Liver (tissue), 9 donors: Measurements from ENCODE around the gene IL1A. TPM values are rescaled to one million over a fixed set of nuclear protein-coding genes. Genes with fewer than 3 reads are reported as not detected.

Source experiments
- DNase-seq: peaks from one replicate; pipeline ENCODE4 v3.0.0-alpha.2; 2017; ENCODE audit warnings: low spot score
- H3K27ac ChIP-seq, 2 donors: one replicate each; pipeline ENCODE4 v1.7.0; 2013; ENCODE audit warnings: inconsistent platforms in 2 of 2, low read length in 2 of 2, control low read depth in 1 of 2, low read depth in 1 of 2, mild to moderate bottlenecking in 1 of 2
- H3K27me3 ChIP-seq, 4 donors: one replicate each; pipeline versions ENCODE4 v1.6.1 to v1.7.0; 2013; ENCODE audit warnings: low read length in 3 of 4, inconsistent platforms in 1 of 4, mild to moderate bottlenecking in 1 of 4, moderate library complexity in 1 of 4; ENCODE audit not compliant: control insufficient read depth in 4 of 4, insufficient read depth in 4 of 4
- H3K36me3 ChIP-seq, 4 donors: one replicate each; pipeline versions ENCODE4 v1.6.1 to v1.7.0; 2013; ENCODE audit warnings: low read length in 3 of 4, mild to moderate bottlenecking in 3 of 4, low read depth in 1 of 4, moderate library complexity in 1 of 4; ENCODE audit not compliant: control insufficient read depth in 4 of 4, insufficient read depth in 3 of 4
- H3K4me1 ChIP-seq, 4 donors: one replicate each; pipeline versions ENCODE4 v1.6.1 to v1.7.0; 2013; ENCODE audit warnings: low read length in 3 of 4, mild to moderate bottlenecking in 3 of 4, moderate library complexity in 1 of 4; ENCODE audit not compliant: control insufficient read depth in 4 of 4, insufficient read depth in 4 of 4
- H3K4me3 ChIP-seq, 3 donors: one replicate each; pipeline versions ENCODE4 v1.6.1 to v1.7.0; 2013; ENCODE audit warnings: low read length in 3 of 3, control low read depth in 1 of 3, low read depth in 1 of 3, mild to moderate bottlenecking in 1 of 3
- H3K9ac ChIP-seq, 2 donors: one replicate each; pipeline ENCODE4 v1.7.0; 2013; ENCODE audit warnings: low read length in 2 of 2, mild to moderate bottlenecking in 2 of 2, moderate library complexity in 2 of 2, control low read depth in 1 of 2, low read depth in 1 of 2
- H3K9me3 ChIP-seq, 4 donors: one replicate each; pipeline versions ENCODE4 v1.6.1 to v1.7.0; 2013; ENCODE audit warnings: low read length in 3 of 4; ENCODE audit not compliant: control insufficient read depth in 4 of 4
- CTCF ChIP-seq: fragments of 150-350 bp; IDR thresholded peaks from 2 replicates; pipeline ENCODE4 v1.5.1; 2017; ENCODE audit warnings: improper control_type of control experiment, low read depth, low read length; ENCODE audit not compliant: missing input control
- EGR1 ChIP-seq, 2 donors: IDR thresholded peaks; 2 replicates each; pipeline ENCODE4 v1.6.1; 2016 to 2018; ENCODE audit warnings: antibody characterized with exemption in 2 of 2, low read depth in 2 of 2
- FOXA1 ChIP-seq: IDR thresholded peaks from 2 replicates; pipeline ENCODE4 v1.6.1; 2016; ENCODE audit warnings: antibody characterized with exemption
- FOXA2 ChIP-seq: IDR thresholded peaks from 2 replicates; pipeline ENCODE4 v1.6.1; 2016; ENCODE audit warnings: antibody characterized with exemption
- GABPA ChIP-seq, 2 donors: IDR thresholded peaks in 1 of 2; conservative IDR thresholded peaks in 1 of 2; 2 replicates each; pipeline ENCODE4 v1.6.1; 2016; ENCODE audit warnings: antibody characterized with exemption in 2 of 2, mild to moderate bottlenecking in 1 of 2, moderate library complexity in 1 of 2
- HNF4A ChIP-seq, 2 donors: conservative IDR thresholded peaks; 2 replicates each; pipeline ENCODE4 v1.6.1; 2016; ENCODE audit warnings: antibody characterized with exemption in 2 of 2, mild to moderate bottlenecking in 2 of 2
- HNF4G ChIP-seq: IDR thresholded peaks from 2 replicates; pipeline ENCODE4 v1.6.1; 2016; ENCODE audit warnings: antibody characterized with exemption
- JUND ChIP-seq, 2 donors: IDR thresholded peaks; 2 replicates each; pipeline ENCODE4 v1.6.1; 2016; ENCODE audit warnings: antibody characterized with exemption in 2 of 2
- NR2F2 ChIP-seq: IDR thresholded peaks from 2 replicates; pipeline ENCODE4 v1.6.1; 2016; ENCODE audit warnings: antibody characterized with exemption
- RAD21 ChIP-seq, 2 donors: IDR thresholded peaks; 2 replicates each; pipeline ENCODE4 v1.6.1; 2016; ENCODE audit warnings: antibody characterized with exemption in 2 of 2, mild to moderate bottlenecking in 2 of 2
- RXRA ChIP-seq, 2 donors: IDR thresholded peaks; 2 replicates each; pipeline ENCODE4 v1.6.1; 2017 to 2018; ENCODE audit warnings: antibody characterized with exemption in 2 of 2, mild to moderate bottlenecking in 1 of 2
- SP1 ChIP-seq: IDR thresholded peaks from 2 replicates; pipeline ENCODE4 v1.6.1; 2018; ENCODE audit warnings: antibody characterized with exemption, mild to moderate bottlenecking
- TAF1 ChIP-seq: conservative IDR thresholded peaks from 2 replicates; pipeline ENCODE4 v1.6.1; 2016; ENCODE audit warnings: antibody characterized with exemption, mild to moderate bottlenecking
- YY1 ChIP-seq: IDR thresholded peaks from 2 replicates; pipeline ENCODE4 v1.6.1; 2016; ENCODE audit warnings: antibody characterized with exemption, mild to moderate bottlenecking
- ZBTB33 ChIP-seq: IDR thresholded peaks from 2 replicates; pipeline ENCODE4 v1.6.1; 2016; ENCODE audit warnings: antibody characterized with exemption
- WGBS: extraction: QIAGEN DNeasy Blood & Tissue Kit; methylation state at CpG from one replicate; pipeline ENCODE4 v1.1.7; 2013; 5-methylcytosine and 5-hydroxymethylcytosine counted together
- polyA plus RNA-seq, 2 donors: library from polyadenylated mRNA; stranded (reverse) in 1 of 2; unstranded in 1 of 2; fragments of 200-250 nt in 1 of 2; fragments of >200 nt in 1 of 2; fragmentation: Nextera tagmentation in 1 of 2; extraction: Ambion mirVana in 1 of 2; gene quantifications; one replicate each; pipeline versions ENCODE4 v1.2.1 to v1.2.3, GENCODE V29; 2013 to 2015
- total RNA-seq, 2 donors: library from RNA; depleted of rRNA; stranded (reverse); fragments of >200 nt; gene quantifications; one replicate each; pipeline ENCODE4 v1.2.3, GENCODE V29; 2014
- TF ChIP-seq, protein P1 (sequence below): IDR thresholded peaks from 2 replicates; pipeline ENCODE4 v1.6.1; 2016; ENCODE audit warnings: antibody characterized with exemption
- TF ChIP-seq, protein P2 (sequence below): IDR thresholded peaks from 2 replicates; pipeline ENCODE4 v1.6.1; 2016; ENCODE audit warnings: antibody characterized with exemption, mild to moderate bottlenecking
- TF ChIP-seq, protein P3 (sequence below): IDR thresholded peaks from 2 replicates; pipeline ENCODE4 v1.6.1; 2016; ENCODE audit warnings: antibody characterized with exemption
- donor health status: healthy.
- donor health status: healthy.
- donor health status: healthy.
- donor health status: healthy.
- donor health status: healthy.

The IL1A gene
- total and polyA plus RNA-seq, 4 donors = 0.05 TPM; not detected in 3

DNA sequence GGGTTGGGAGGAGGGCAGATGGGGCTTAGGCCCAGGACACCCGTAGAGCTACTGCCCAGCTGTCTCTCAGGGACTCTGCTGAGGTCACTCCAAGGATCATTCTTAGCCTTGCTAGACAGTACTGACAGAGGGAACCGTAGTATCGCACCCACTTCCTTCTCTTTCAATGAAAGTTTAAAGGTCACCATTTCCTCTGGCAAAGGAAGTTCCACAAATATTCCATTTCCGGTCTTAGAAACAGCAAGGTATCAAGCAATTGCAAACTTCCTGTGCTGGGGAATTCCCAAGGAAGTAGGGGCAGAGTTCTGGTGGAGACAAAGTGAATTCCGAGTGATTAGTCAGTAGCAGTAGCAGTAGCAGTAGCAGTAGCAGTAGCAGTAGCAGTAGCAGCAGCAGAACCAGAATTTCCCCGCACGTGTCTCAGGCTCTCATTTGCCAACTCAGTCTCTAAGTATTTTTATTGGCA, 27.6 kb upstream of the IL1A start:
- H3K9me3 ChIP-seq = no peaks in the 10 kb centered on the region
- H3K4me3 ChIP-seq = no peak overlapping the region
- no peak for DNase-seq
- no peaks in the 10 kb centered on the region for H3K27me3 ChIP-seq
- H3K9ac ChIP-seq = no peak overlapping the region
- TF ChIP-seq RAD21 (IDR thresholded peaks at IDR 0.05) (peak; percentile 22 to 41), SP1 (peak; percentile 58), JUND (IDR thresholded peaks at IDR 0.05) (no peak), RXRA (IDR thresholded peaks at IDR 0.05) (peak; percentile 21 to 42), EGR1 (IDR thresholded peaks at IDR 0.05; ENCODE audit: low read depth in 2 of 2) (peak; percentile 54 to 69), FOXA1 (no peak), GABPA (IDR thresholded peaks at IDR 0.05 in 1 of 2, conservative IDR thresholded peaks at IDR 0.05 in 1 of 2) (peak; percentile 62 to 64), FOXA2 (no peak), YY1 (no peak), NR2F2 (peak; percentile 99)
- TF ChIP-seq, protein P1, sequence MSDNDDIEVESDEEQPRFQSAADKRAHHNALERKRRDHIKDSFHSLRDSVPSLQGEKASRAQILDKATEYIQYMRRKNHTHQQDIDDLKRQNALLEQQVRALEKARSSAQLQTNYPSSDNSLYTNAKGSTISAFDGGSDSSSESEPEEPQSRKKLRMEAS = peak; percentile 89
- TF ChIP-seq, protein P2, sequence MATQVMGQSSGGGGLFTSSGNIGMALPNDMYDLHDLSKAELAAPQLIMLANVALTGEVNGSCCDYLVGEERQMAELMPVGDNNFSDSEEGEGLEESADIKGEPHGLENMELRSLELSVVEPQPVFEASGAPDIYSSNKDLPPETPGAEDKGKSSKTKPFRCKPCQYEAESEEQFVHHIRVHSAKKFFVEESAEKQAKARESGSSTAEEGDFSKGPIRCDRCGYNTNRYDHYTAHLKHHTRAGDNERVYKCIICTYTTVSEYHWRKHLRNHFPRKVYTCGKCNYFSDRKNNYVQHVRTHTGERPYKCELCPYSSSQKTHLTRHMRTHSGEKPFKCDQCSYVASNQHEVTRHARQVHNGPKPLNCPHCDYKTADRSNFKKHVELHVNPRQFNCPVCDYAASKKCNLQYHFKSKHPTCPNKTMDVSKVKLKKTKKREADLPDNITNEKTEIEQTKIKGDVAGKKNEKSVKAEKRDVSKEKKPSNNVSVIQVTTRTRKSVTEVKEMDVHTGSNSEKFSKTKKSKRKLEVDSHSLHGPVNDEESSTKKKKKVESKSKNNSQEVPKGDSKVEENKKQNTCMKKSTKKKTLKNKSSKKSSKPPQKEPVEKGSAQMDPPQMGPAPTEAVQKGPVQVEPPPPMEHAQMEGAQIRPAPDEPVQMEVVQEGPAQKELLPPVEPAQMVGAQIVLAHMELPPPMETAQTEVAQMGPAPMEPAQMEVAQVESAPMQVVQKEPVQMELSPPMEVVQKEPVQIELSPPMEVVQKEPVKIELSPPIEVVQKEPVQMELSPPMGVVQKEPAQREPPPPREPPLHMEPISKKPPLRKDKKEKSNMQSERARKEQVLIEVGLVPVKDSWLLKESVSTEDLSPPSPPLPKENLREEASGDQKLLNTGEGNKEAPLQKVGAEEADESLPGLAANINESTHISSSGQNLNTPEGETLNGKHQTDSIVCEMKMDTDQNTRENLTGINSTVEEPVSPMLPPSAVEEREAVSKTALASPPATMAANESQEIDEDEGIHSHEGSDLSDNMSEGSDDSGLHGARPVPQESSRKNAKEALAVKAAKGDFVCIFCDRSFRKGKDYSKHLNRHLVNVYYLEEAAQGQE = no peak
- 57% methylated on average over 7 of the region's 7 CpGs for WGBS
- H3K27ac ChIP-seq = peak overlapping the region in 1 of 2 donors; percentile 9
- H3K36me3 ChIP-seq = no peaks in the 10 kb centered on the region
- H3K4me1 ChIP-seq = peaks cover 2 to 20% (median 6%) of the 10 kb centered on the region in 4 donors

DNA sequence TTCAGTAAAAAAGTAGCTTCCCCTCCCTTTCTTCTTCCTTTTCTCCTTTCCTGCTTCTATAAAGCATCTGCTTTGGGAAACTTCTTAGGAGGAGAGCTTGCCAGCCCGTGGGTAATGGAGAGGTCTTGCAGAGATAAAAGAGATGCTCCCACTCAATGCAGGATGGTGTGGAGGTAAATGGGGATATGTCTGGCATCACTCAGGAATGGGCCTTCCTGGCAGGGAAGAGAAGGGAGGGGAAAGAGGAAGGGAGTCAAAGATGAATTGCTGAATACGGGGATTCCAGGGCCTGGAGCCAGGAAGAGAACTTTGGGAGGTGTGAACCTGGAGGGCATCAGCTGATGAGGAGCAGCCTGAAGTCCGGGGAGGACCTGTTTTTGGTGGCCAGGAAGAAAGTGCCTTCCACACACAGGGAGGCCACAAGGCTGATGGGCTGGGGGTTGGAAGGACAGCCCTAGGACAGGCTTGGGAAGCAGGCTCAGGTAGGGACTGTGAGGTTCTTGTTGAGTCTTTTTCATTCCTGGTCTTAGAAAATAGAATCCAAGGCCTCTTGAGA, 27.1 kb upstream of the IL1A start:
- Histone ChIP-seq H3K9me3 (no peaks in the 10 kb centered on the region), H3K27ac (peak overlapping the region in 1 of 2 donors; percentile 9), H3K4me3 (no peak overlapping the region), H3K27me3 (no peaks in the 10 kb centered on the region), H3K9ac (no peak overlapping the region), H3K4me1 (peaks cover 2 to 16% (median 3%) of the 10 kb centered on the region in 4 donors), H3K36me3 (no peaks in the 10 kb centered on the region)
- 80% methylated on average over 3 of the region's 3 CpGs for WGBS
- no peak for DNase-seq
- TF ChIP-seq JUND (IDR thresholded peaks at IDR 0.05) (no peak), CTCF (no peak), EGR1 (IDR thresholded peaks at IDR 0.05; ENCODE audit: low read depth in 2 of 2) (no peak), NR2F2 (no peak), HNF4G (no peak), HNF4A (conservative IDR thresholded peaks at IDR 0.05) (no peak), GABPA (IDR thresholded peaks at IDR 0.05 in 1 of 2, conservative IDR thresholded peaks at IDR 0.05 in 1 of 2) (no peak), SP1 (no peak), ZBTB33 (no peak), FOXA2 (no peak), RXRA (IDR thresholded peaks at IDR 0.05) (no peak), FOXA1 (no peak), YY1 (no peak), RAD21 (IDR thresholded peaks at IDR 0.05) (no peak), TAF1 (no peak)
- TF ChIP-seq, protein P2 = no peak
- TF ChIP-seq, protein P3, sequence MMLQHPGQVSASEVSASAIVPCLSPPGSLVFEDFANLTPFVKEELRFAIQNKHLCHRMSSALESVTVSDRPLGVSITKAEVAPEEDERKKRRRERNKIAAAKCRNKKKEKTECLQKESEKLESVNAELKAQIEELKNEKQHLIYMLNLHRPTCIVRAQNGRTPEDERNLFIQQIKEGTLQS = no peak
- TF ChIP-seq, protein P1 = no peak
